NCI-H187 (cell line): ENCODE data around the gene ERF.
A peak's percentile ranks its signal among the peaks of the same experiment; 100 is the strongest.
"Not testable (repeated sequence)": the region's sequence is repeated elsewhere in the genome, so short reads cannot be mapped to it uniquely, and the experiment has no call there.

Source experiments
- DNase-seq, 2 experiments: peaks; one replicate each; lab custom pipeline; 2025; lab: John Stamatoyannopoulos, UW

Gene ERF

GRCh38 chr19:42275517-42275916 lies 20.6 kb upstream of the ERF start:
- DNase-seq = no peak

- no peak for DNase-seq
These were observed 20.2 kb upstream of the ERF start for GRCh38 chr19:42275103-42275502.

GRCh38 chr19:42274065-42274682 lies 19.2 kb upstream of the ERF start:
- DNase-seq = no peak

GRCh38 chr19:42273407-42274064 lies 18.6 kb upstream of the ERF start:
- DNase-seq = no peak

- DNase-seq = no peak
These were observed 18.1 kb upstream of the ERF start for GRCh38 chr19:42272989-42273406.

GRCh38 chr19:42272535-42272897 lies 17.6 kb upstream of the ERF start:
- no peak for DNase-seq

GRCh38 chr19:42271861-42272534 lies 17.1 kb upstream of the ERF start:
- DNase-seq = no peak

GRCh38 chr19:42271045-42271419 lies 16.1 kb upstream of the ERF start:
- DNase-seq = no peak

- no peak for DNase-seq
These were observed 15.6 kb upstream of the ERF start for GRCh38 chr19:42270346-42271044.

GRCh38 chr19:42269478-42270345 lies 14.8 kb upstream of the ERF start:
- no peak for DNase-seq

GRCh38 chr19:42268704-42269477 lies 14.0 kb upstream of the ERF start, which contains the start of gene CIC:
Gene CIC (plus strand): TSS chr19:42269252. CDS start chr19:42271784, 2,532 bp downstream.
- DNase-seq = peak; percentile 100

- peak; percentile 100 for DNase-seq
These were observed 13.3 kb upstream of the ERF start for GRCh38 chr19:42268142-42268703.

GRCh38 chr19:42267644-42268141 lies 12.8 kb upstream of the ERF start:
- no peak for DNase-seq

GRCh38 chr19:42266928-42267603 lies 12.1 kb upstream of the ERF start:
- not testable (repeated sequence) for DNase-seq

GRCh38 chr19:42266105-42266504 lies 11.2 kb upstream of the ERF start:
- not testable (repeated sequence) for DNase-seq

GRCh38 chr19:42261763-42262162 lies 6.8 kb upstream of the ERF start:
- no peak for DNase-seq

- DNase-seq = not testable (repeated sequence)
These were observed 2.9 kb upstream of the ERF start for GRCh38 chr19:42257842-42258241.

- DNase-seq = no peak
These were observed 1.1 kb upstream of the ERF start for GRCh38 chr19:42255766-42256745.
